ENCODE results near the gene MFF. TPM values are rescaled to one million over a fixed set of nuclear protein-coding genes. Genes with fewer than 3 reads are reported as not detected.

Gene MFF
- total and polyA plus RNA-seq, 2 of the 4 experiments (the other 2 are of a cell fraction) = 70.1 to 86.4 TPM

DNA sequence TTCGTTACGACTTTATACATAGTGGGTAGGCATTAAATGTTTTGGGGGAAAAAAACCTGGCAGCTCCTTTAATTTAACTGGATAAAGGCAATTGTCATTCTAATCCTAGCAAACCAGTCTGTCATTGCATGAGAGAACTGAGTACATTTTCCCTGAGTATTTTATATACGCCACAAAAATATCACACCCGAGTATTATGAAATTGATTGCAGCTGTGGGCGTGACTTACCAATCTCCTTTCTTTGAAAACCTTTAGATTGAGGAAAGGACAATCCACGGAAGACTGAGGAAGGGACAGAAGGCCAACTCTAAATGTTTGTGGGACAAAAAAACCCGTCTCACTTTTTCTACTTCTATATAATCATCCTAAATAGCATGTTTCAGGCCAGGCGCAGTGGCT is 45.0 kb downstream of the MFF start:
- H3K56ac ChIP-seq (ENCODE audit: extremely low read depth, insufficient read depth, low read length) = no peak overlapping the region
- H3K9me1 ChIP-seq (ENCODE audit: insufficient read depth, low read length) = peaks cover 8% of the 10 kb centered on the region
- no peak overlapping the region for H3K4me3 ChIP-seq (ENCODE audit: insufficient read depth, low read depth, low read length)
- H3K79me1 ChIP-seq (ENCODE audit: low read depth in 1 of 2, low read length in 2 of 2) = no peaks in the 10 kb centered on the region
- H2BK120ac ChIP-seq (ENCODE audit: low read depth, low read length) = no peak overlapping the region
- H2AK5ac ChIP-seq (ENCODE audit: low read depth, low read length) = no peak overlapping the region
- H3K9ac ChIP-seq (ENCODE audit: low read depth, low read length) = no peak overlapping the region
- no peaks in the 10 kb centered on the region for H3K9me3 ChIP-seq (ENCODE audit: control insufficient read depth, insufficient read depth, low read length)
- H2BK15ac ChIP-seq (ENCODE audit: low read depth, low read length) = no peak overlapping the region
- CTCF ChIA-PET = interaction anchor here (0.6 kb wide), 1 partner anchor 446 kb away, joined by 4 read pairs; no protein-coding TSS in a partner anchor
- H2BK20ac ChIP-seq (ENCODE audit: low read depth, low read length) = no peak overlapping the region
- dilution Hi-C loops (cut with HindIII; ENCODE audit: low sequenced_read_pairs, unreplicated experiment) (no loop called here), in situ Hi-C loops (cut with MboI; ENCODE audit: low sequenced_read_pairs) (no loop called here), intact Hi-C loops (cut with micrococcal nuclease) (no loop called here)
- H3K4ac ChIP-seq (ENCODE audit: low read depth, low read length) = no peak overlapping the region
- ATAC-seq (ENCODE audit: low read depth) (no peak), DNase-seq (no peak)
- POLR2A ChIA-PET (ENCODE audit: unreplicated experiment) = no interaction called here
- H2AK9ac ChIP-seq (replicated peaks; ENCODE audit: low read depth, low read length, poor library complexity) = no peak overlapping the region
- no peak overlapping the region; the same call in 1 of the 2 replicates for H3K18ac ChIP-seq (ENCODE audit: low read depth, low read length)
- peaks cover 13% of the 10 kb centered on the region for H3K4me1 ChIP-seq (ENCODE audit: control insufficient read depth, insufficient read depth, low read length)
- no peak for TF ChIP-seq RFX5 (IDR thresholded peaks at IDR 0.05; ENCODE audit: low read depth, low read length)
- no peak for TF ChIP-seq RCOR1 (IDR thresholded peaks at IDR 0.05; ENCODE audit: insufficient replicate concordance, low read length)
- TF ChIP-seq CEBPB (IDR thresholded peaks at IDR 0.05; ENCODE audit: low read depth, low read length) = no peak
- TF ChIP-seq ELK1 (IDR thresholded peaks at IDR 0.05; ENCODE audit: borderline replicate concordance, low read depth, low read length) = no peak
- no peak for TF ChIP-seq RAD21 (IDR thresholded peaks at IDR 0.05; ENCODE audit: low read length)
- no peak for TF ChIP-seq USF2 (IDR thresholded peaks at IDR 0.05; ENCODE audit: low read depth, low read length)
- no peak for TF ChIP-seq FOS (IDR thresholded peaks at IDR 0.05; ENCODE audit: low read depth, low read length)
- TF ChIP-seq BHLHE40 (IDR thresholded peaks at IDR 0.05; ENCODE audit: low read depth, low read length) = no peak
- no peak for TF ChIP-seq MXI1 (IDR thresholded peaks at IDR 0.05; ENCODE audit: borderline replicate concordance, low read depth, low read length)
- TF ChIP-seq CTCF (conservative IDR thresholded peaks at IDR 0.05; ENCODE audit: low read depth, low read length) = no peak
- no peak for TF ChIP-seq CHD1 (IDR thresholded peaks at IDR 0.05; ENCODE audit: low read depth, low read length)
- no peak for TF ChIP-seq POLR2A (IDR thresholded peaks at IDR 0.05; ENCODE audit: low read depth, low read length)
- no peak for TF ChIP-seq MAZ (IDR thresholded peaks at IDR 0.05; ENCODE audit: borderline replicate concordance, low read depth, low read length)
- no peak for TF ChIP-seq SMC3 (IDR thresholded peaks at IDR 0.05; ENCODE audit: low read depth, low read length)
- TF ChIP-seq NFE2L2 (IDR thresholded peaks at IDR 0.05; ENCODE audit: low read depth, low read length) = no peak
- no peak for TF ChIP-seq MAFK (IDR thresholded peaks at IDR 0.05; ENCODE audit: low read depth, low read length)
- no peaks in the 10 kb centered on the region for H3K36me3 ChIP-seq (ENCODE audit: control insufficient read depth, insufficient read depth, low read length)
- no peak overlapping the region for H4K5ac ChIP-seq (ENCODE audit: low read depth, low read length)
- WGBS, 2 experiments (ENCODE audit: extremely low coverage in 2 of 2, insufficient read length in 1 of 2) = 100% methylated on average over 1 of the region's 8 CpGs; no CpG with 5 or more reads in 1 of the 2 experiments
- H3K14ac ChIP-seq (replicated peaks; ENCODE audit: low read depth, low read length) = no peak overlapping the region
- no peak overlapping the region for H3K4me2 ChIP-seq (ENCODE audit: low read depth, low read length)
- no peaks in the 10 kb centered on the region for H3K27me3 ChIP-seq (ENCODE audit: control insufficient read depth, insufficient read depth, low read length)
- no peak overlapping the region; the same call in 1 of the 2 replicates for H3K27ac ChIP-seq (ENCODE audit: insufficient read depth, low read length)
- H4K8ac ChIP-seq (ENCODE audit: low read depth in 2 of 2, low read length in 2 of 2) = no peak overlapping the region; a peak in 1 of 4 replicates
- peak overlapping the region; percentile 38 for H2BK5ac ChIP-seq (ENCODE audit: low read depth, low read length, poor library complexity, severe bottlenecking)
- no peak overlapping the region; the same call in 1 of the 2 replicates for H4K91ac ChIP-seq (ENCODE audit: insufficient read depth, low read depth, low read length)
- no peaks in the 10 kb centered on the region for H4K20me1 ChIP-seq (ENCODE audit: insufficient read depth, low read length)
- no peak overlapping the region for H2AFZ ChIP-seq (replicated peaks; ENCODE audit: low read length, poor library complexity)
- no peak overlapping the region for H3K23ac ChIP-seq (ENCODE audit: low read depth, low read length)
- no TSS peak for BruUV-seq (replicated peaks)
